ENCODE results near the gene MOBP.

GRCh38 chr3:39532777-39533176 lies 65.3 kb downstream of the MOBP start:
- TF ChIP-seq MAX (IDR thresholded peaks at IDR 0.05; ENCODE audit: low read depth, low read length) (no peak), MYC (IDR thresholded peaks at IDR 0.05; ENCODE audit: low read depth, low read length) (no peak), POLR2A (IDR thresholded peaks at IDR 0.05; ENCODE audit: extremely low read depth, insufficient read length) (no peak)

All from NB4 (cell line).